ENCODE measurements around the gene TPMT. TPM values are rescaled to one million over a fixed set of nuclear protein-coding genes. Genes with fewer than 3 reads are reported as not detected.

Gene TPMT
- total RNA-seq, 1 donor from 2014 or later, result 18.2 TPM

DNA sequence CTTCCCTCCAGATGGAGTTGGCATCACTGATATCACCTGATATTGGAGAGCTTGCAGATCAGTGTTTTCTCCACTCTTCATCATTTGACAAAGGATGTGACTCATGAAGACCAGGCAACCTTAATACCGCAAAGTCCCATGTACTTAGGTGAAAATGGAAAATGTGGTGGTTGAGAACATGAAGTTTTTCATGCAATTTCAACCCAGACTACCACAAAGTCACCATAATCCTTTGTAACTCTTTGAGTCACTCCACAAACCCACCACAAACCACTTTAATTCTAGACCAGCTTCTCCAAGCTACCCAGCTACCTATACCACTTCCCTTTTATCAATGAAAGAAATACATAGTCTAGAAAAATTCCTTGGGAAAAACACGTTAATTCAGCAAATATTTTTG, 39.5 kb downstream of the TPMT start:
- TF ChIP-seq, protein P1, sequence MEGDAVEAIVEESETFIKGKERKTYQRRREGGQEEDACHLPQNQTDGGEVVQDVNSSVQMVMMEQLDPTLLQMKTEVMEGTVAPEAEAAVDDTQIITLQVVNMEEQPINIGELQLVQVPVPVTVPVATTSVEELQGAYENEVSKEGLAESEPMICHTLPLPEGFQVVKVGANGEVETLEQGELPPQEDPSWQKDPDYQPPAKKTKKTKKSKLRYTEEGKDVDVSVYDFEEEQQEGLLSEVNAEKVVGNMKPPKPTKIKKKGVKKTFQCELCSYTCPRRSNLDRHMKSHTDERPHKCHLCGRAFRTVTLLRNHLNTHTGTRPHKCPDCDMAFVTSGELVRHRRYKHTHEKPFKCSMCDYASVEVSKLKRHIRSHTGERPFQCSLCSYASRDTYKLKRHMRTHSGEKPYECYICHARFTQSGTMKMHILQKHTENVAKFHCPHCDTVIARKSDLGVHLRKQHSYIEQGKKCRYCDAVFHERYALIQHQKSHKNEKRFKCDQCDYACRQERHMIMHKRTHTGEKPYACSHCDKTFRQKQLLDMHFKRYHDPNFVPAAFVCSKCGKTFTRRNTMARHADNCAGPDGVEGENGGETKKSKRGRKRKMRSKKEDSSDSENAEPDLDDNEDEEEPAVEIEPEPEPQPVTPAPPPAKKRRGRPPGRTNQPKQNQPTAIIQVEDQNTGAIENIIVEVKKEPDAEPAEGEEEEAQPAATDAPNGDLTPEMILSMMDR (IDR thresholded peaks at IDR 0.05; ENCODE audit: insufficient read depth, low read length, severe bottlenecking), result no peak
- peak; percentile 26 for DNase-seq (ENCODE audit: low read depth)
- Histone ChIP-seq H3K36me3 (ENCODE audit: control insufficient read depth, insufficient read depth, low read length) (no peaks in the 10 kb centered on the region), H3K27me3 (ENCODE audit: control insufficient read depth, insufficient read depth, low read length) (no peaks in the 10 kb centered on the region), H3K4me3 (ENCODE audit: low read depth, low read length) (no peak overlapping the region)
- FAIRE-seq, result no peak

DNA sequence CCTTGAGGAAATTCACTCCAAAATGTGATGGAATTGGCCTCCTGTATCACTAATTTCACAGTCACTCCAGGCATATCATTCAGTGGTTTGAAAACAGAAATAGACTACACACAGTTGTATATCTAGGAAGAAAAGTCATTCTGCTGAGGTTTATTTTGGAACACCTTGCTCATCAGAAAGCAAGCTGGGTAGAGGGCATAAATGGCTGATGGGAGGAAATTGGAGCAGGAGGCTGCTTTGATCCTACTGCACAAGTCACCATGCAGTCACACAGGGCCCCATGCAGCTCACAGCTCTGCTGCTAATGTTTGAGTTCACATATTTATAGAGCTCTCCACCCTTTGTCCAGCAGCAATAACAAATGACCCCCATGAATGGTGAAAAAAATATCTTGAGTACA, 44.7 kb downstream of the TPMT start:
- H3K27me3 ChIP-seq (ENCODE audit: control insufficient read depth, insufficient read depth, low read length), result no peaks in the 10 kb centered on the region
- no peak for FAIRE-seq
- no peaks in the 10 kb centered on the region for H3K36me3 ChIP-seq (ENCODE audit: control insufficient read depth, insufficient read depth, low read length)
- TF ChIP-seq, protein P1 (IDR thresholded peaks at IDR 0.05; ENCODE audit: insufficient read depth, low read length, severe bottlenecking), result no peak
- DNase-seq (ENCODE audit: low read depth), result no peak
- H3K4me3 ChIP-seq (ENCODE audit: low read depth, low read length), result no peak overlapping the region

DNA sequence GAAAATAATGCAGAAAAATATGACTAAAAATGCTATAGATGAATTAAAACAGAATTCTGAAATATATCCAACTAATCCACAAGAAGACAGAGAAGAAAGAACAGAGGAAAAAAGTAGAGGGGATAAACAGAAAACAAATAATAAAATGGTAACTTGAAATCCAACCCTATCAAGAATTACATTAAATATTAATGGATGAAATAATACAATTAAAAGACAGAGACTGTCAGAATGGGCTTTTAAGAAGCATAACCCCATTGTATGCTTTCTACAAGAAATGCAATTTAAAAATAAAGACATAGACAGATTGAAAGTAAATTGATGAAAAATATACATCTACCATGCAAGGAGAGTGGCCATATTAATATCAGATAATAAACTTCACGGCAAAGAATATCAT, 47.8 kb downstream of the TPMT start:
- FAIRE-seq (no peak), DNase-seq (ENCODE audit: low read depth) (no peak)
- no peaks in the 10 kb centered on the region for H3K36me3 ChIP-seq (ENCODE audit: control insufficient read depth, insufficient read depth, low read length)
- TF ChIP-seq, protein P1 (IDR thresholded peaks at IDR 0.05; ENCODE audit: insufficient read depth, low read length, severe bottlenecking), result no peak
- no peaks in the 10 kb centered on the region for H3K27me3 ChIP-seq (ENCODE audit: control insufficient read depth, insufficient read depth, low read length)
- H3K4me3 ChIP-seq (ENCODE audit: low read depth, low read length), result no peak overlapping the region

DNA sequence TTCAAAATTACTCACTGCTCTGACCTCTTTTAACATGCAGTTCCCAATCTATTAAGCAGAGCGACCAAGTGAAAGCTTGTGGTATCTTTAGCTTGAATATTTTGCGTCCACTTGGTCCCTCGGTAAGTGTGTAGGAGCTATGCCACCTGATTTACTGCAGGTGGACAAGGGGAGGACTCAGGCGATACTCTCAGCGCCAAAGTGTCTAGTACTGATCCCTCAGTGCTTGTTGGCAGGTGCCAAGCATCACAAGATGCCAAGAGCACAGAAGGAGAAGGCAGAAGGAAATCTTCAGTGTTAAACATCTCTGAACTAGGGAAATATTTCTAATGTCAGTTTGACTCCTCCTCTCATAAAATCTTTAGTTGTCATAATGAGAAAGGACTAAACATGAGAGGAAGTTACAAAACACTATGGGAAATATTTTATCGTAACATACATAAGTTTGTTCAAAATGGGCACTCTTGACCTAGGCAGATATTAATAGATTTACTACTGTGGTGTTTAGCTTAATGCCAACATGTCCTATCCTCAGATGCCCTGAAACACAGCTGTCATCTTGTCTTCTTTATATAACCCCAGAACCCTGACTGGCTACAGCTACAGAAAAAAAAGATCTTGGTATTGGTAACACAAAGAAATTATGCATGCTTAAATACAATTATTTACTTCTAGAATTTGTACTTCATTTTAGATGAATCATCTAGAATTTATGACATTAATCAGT, 51.9 kb downstream of the TPMT start:
- DNase-seq (ENCODE audit: low read depth) (no peak), FAIRE-seq (no peak)
- TF ChIP-seq, protein P1 (IDR thresholded peaks at IDR 0.05; ENCODE audit: insufficient read depth, low read length, severe bottlenecking), result no peak
- H3K36me3 ChIP-seq (ENCODE audit: control insufficient read depth, insufficient read depth, low read length), result no peaks in the 10 kb centered on the region
- H3K27me3 ChIP-seq (ENCODE audit: control insufficient read depth, insufficient read depth, low read length), result no peaks in the 10 kb centered on the region
- no peak overlapping the region for H3K4me3 ChIP-seq (ENCODE audit: low read depth, low read length)

DNA sequence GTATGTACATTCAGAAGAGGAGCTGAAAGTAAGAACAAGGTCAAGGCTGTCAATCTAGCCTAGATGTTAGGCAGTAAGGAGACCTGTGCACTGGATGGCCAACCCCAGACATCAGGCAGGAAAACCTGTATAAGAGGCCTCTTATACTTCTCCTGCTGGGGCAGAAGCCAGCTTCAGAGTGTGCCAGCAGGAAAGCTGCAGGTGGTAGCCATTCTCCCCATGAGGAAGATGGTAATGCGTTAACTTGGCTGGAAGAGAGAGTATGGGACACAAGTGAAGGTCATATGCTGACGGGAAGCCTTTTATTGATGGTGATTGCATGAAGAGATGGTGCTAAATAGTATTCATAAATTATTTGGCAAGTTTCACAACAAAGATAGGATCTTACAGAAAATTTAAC, 53.0 kb downstream of the TPMT start:
- FAIRE-seq, result no peak
- DNase-seq (ENCODE audit: low read depth), result no peak
- TF ChIP-seq, protein P1 (IDR thresholded peaks at IDR 0.05; ENCODE audit: insufficient read depth, low read length, severe bottlenecking), result no peak

DNA sequence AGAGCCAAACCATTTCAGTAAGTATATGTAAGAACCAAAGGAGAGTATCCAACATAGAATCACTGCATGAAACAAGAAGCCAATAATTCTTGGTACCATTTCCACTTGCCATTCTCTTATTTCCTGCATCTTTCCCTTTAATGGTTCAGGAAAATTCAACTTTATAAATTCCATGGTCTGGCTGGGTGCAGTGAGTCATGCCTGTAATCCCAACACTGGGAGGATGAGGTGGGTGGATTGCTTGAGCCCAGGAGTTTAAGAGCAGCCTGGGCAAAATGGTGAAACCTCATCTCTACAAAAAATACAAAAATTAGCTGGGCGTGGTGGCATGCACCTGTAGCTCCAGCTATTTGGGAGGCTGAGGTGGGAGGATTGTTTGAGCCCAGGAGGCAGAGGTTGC, 53.6 kb downstream of the TPMT start:
- DNase-seq (ENCODE audit: low read depth), result peak; percentile 50
- no peaks in the 10 kb centered on the region for H3K36me3 ChIP-seq (ENCODE audit: control insufficient read depth, insufficient read depth, low read length)
- FAIRE-seq, result no peak
- H3K4me3 ChIP-seq (ENCODE audit: low read depth, low read length), result no peak overlapping the region
- H3K27me3 ChIP-seq (ENCODE audit: control insufficient read depth, insufficient read depth, low read length), result no peaks in the 10 kb centered on the region
- TF ChIP-seq, protein P1 (IDR thresholded peaks at IDR 0.05; ENCODE audit: insufficient read depth, low read length, severe bottlenecking), result no peak

More for the DNA sequence above, 53.0 kb downstream of the TPMT start:
- no peaks in the 10 kb centered on the region for H3K36me3 ChIP-seq (ENCODE audit: control insufficient read depth, insufficient read depth, low read length)
- H3K4me3 ChIP-seq (ENCODE audit: low read depth, low read length), result no peak overlapping the region
- H3K27me3 ChIP-seq (ENCODE audit: control insufficient read depth, insufficient read depth, low read length), result no peaks in the 10 kb centered on the region

Data from bronchial epithelial cell (primary cell).